GM12801 (cell line): ENCODE results near the gene PALLD.

Experiments used
- TF ChIP-seq, protein P1 (sequence below): IDR thresholded peaks from one replicate; pipeline ENCODE4 v1.5.1; 2011; ENCODE audit warnings: control low read depth; ENCODE audit not compliant: insufficient read length; ENCODE audit errors: extremely low read depth

PALLD gene

DNA sequence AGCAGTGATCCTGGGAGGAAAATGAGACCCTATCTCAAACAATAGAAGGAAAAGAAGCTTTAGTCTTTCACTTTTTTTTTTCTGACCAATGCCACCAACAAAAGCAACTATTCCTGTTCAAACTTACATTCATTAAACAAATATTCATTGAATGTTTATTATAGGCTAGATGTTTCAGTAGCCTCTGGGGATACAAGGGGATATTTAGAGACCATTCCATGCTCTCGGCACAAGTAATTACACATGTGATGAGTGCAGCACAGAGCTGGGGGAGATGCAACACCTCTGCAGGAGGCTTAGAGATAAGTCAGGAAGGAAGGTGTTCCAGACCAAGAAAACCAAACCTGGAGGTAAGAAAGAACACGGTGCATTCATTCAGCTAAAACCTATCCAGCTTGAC lies 68.3 kb downstream of the PALLD start:
- TF ChIP-seq, protein P1, sequence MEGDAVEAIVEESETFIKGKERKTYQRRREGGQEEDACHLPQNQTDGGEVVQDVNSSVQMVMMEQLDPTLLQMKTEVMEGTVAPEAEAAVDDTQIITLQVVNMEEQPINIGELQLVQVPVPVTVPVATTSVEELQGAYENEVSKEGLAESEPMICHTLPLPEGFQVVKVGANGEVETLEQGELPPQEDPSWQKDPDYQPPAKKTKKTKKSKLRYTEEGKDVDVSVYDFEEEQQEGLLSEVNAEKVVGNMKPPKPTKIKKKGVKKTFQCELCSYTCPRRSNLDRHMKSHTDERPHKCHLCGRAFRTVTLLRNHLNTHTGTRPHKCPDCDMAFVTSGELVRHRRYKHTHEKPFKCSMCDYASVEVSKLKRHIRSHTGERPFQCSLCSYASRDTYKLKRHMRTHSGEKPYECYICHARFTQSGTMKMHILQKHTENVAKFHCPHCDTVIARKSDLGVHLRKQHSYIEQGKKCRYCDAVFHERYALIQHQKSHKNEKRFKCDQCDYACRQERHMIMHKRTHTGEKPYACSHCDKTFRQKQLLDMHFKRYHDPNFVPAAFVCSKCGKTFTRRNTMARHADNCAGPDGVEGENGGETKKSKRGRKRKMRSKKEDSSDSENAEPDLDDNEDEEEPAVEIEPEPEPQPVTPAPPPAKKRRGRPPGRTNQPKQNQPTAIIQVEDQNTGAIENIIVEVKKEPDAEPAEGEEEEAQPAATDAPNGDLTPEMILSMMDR = no peak

DNA sequence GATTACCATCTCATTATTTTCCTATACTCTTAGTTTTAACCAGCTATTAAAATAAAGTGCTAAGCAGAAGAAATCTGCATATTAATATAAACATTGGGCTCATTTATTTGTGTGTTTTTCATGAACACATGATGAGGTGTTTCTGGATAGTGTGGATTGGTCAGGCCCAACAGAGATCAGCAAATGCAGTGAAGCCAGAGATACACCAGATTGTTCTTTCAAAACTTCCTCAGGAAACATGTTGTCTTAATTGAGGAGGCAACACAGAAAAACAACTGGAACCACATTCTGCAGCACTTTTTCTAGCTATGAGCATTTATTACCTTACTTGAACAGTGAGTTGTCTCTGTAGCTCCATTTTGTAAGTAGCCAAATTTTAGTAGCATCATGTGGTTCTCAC lies 69.9 kb downstream of the PALLD start:
- TF ChIP-seq, protein P1 = no peak

GRCh38 chr4:168569066-168569930 lies 72.4 kb downstream of the PALLD start:
- TF ChIP-seq, protein P1 = no peak

- TF ChIP-seq, protein P1 = no peak
Observed at GRCh38 chr4:168569931-168570276, 73.1 kb downstream of the PALLD start.

DNA sequence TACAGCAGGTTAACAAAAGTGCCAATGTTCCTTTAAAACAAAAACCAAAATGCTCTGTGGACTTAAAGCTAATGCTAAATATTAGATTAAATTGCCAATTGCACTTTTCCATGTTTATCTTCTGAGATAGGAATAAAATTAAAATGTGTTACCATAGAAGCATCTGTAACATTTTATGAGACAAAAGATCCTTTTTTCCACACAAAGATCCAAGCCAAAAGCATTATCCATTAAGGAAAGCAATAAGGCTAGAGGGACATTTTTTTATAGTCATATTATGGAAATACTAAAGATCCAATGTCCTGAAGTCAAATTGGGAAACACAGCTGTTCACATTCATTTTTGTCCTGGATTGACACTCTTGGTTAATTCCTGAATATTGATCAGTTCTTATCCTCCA lies 73.6 kb downstream of the PALLD start:
- TF ChIP-seq, protein P1 = no peak

DNA sequence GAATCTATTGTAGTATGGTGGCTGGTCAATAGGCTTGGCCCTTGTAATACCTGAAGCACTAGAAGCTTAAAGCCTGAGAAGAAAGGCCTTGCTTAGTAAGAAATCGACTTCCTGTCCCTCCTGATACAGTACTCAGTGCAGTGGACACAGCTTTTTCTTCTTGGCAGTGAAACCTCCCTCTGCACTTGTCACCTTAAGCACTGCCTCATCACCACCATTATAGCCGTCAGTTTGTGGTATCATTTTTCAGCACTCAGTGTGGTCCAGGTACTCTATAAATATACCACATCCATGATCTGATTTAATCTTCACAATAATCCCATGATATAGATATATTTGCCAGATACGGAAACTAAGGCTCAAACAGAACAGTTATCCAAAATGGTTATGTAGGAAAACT lies 75.2 kb downstream of the PALLD start:
- TF ChIP-seq, protein P1 = no peak

GRCh38 chr4:168573870-168574269 lies 77.0 kb downstream of the PALLD start:
- TF ChIP-seq, protein P1 = no peak
